Retinal pigment epithelial cell (primary cell): ENCODE measurements around the gene RRP1.
"Not testable (repeated sequence)": the region's sequence is repeated elsewhere in the genome, so short reads cannot be mapped to it uniquely, and the experiment has no call there.

Source experiments
- DNase-seq: peaks from one replicate; pipeline ENCODE4 v3.0.0-alpha.2; 2010; ENCODE audit warnings: low read depth
- H3K4me3 ChIP-seq: 2 replicates; pipeline ENCODE4 v1.5.1; 2011; ENCODE audit warnings: mild to moderate bottlenecking, low read length, control low read depth, moderate library complexity
- TF ChIP-seq, protein P1 (sequence below): conservative IDR thresholded peaks from 2 replicates; pipeline ENCODE4 v1.5.1; 2011; ENCODE audit warnings: low read depth, low read length, control low read depth, inconsistent platforms

Gene RRP1

DNA sequence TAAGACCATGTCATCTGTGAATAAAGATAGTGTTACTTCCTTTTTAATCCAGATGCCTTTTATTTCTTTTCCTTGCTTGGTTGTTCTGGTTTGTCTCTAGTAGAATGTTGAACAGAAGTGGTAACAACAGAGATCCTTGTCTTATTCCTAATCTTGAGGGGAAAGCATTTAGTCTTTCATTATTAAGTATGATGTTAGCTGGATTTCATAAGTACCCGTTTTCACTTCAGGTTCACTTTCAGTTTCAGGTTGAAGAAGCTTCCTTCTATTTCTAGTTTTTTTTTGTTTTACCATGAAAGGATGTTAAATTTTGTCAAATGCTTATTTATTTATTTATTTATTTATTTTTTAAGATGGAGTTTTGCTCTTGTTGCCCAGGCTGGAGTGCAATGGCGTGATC lies 53.4 kb downstream of the RRP1 start:
- TF ChIP-seq, protein P1, sequence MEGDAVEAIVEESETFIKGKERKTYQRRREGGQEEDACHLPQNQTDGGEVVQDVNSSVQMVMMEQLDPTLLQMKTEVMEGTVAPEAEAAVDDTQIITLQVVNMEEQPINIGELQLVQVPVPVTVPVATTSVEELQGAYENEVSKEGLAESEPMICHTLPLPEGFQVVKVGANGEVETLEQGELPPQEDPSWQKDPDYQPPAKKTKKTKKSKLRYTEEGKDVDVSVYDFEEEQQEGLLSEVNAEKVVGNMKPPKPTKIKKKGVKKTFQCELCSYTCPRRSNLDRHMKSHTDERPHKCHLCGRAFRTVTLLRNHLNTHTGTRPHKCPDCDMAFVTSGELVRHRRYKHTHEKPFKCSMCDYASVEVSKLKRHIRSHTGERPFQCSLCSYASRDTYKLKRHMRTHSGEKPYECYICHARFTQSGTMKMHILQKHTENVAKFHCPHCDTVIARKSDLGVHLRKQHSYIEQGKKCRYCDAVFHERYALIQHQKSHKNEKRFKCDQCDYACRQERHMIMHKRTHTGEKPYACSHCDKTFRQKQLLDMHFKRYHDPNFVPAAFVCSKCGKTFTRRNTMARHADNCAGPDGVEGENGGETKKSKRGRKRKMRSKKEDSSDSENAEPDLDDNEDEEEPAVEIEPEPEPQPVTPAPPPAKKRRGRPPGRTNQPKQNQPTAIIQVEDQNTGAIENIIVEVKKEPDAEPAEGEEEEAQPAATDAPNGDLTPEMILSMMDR = no peak
- H3K4me3 ChIP-seq = no peak overlapping the region
- no peak for DNase-seq

DNA sequence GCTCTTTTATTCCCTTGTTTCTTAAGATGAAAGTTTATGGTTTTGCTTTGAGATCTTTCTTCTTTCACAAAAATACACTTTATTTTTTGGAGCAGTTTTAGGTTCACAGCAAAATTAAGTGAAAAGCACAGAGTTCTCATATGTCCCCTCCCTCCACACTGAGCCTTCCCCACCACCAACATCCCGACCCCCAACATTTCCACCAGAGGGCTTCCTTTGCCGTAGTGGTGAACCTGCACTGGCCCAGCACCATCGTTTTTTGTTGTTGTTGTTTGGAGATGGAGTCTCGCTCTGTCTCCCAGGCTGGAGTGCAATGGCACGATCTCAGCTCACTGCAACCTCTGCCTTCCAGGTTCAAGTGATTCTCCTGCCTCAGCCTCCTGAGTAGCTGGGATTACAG lies 55.5 kb downstream of the RRP1 start:
- DNase-seq, H3K4me3 ChIP-seq: not testable (repeated sequence)

DNA sequence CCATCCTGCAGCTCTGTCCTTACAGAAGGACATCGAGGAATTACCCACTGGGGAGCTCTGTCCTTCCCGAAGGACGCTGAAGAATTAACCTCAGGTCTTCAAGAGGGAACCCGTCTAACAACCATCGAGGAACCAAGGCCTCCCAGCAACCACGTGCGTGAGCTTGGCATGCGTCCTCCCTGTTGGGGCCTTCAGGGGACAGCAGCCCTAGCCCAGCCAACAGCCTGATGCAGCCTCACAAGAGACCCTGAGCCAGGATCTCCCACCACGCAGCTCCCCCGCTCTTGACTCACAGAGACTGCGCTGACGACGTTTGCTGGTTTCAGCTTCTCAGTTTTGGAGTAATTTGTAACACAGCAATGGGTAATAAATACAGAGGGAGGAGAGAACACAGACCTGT lies 56.0 kb downstream of the RRP1 start:
- no peak for DNase-seq
- H3K4me3 ChIP-seq = no peak overlapping the region
- TF ChIP-seq, protein P1 = no peak

DNA sequence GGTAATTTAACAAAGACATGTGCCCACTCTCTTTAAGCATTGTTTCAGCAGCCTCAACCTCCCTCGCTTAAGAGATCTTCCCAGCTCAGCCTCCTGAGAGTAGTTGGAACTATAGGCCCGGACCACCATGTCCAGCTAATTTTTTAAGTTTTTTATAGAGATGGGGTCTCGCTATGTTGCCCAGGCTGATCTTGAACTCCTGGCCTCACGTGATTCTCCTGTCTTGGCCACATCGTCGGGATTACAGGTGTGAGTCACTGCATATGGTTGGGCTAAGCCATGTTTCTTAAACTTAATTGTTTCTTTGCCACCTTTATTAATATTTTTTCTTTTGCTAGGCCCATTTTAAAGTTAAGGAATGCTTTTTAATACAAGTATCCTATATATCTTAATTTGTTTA lies 57.1 kb downstream of the RRP1 start:
- TF ChIP-seq, protein P1 = no peak
- no peak for DNase-seq
- H3K4me3 ChIP-seq = no peak overlapping the region

DNA sequence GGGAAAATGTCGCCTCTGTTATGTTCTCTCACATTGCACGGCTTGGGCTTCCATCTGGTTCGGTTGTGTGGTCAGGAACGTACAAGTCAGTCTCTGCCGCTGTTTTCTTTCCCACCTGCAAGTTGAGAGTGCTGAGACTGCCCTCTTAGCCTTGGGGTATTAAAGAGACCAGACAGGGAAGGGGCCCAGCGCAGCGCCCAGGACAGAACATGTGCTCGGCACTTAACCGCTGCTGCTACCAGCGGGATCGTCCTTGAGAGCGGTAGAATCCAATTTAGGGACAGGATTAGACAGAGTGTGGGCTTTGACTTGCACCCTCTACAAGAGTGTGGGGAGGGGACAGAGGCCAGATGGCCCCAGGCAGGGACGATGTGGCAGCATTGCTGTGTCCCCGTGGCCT lies 57.9 kb downstream of the RRP1 start:
- TF ChIP-seq, protein P1 = no peak
- H3K4me3 ChIP-seq = no peak overlapping the region
- DNase-seq = no peak

DNA sequence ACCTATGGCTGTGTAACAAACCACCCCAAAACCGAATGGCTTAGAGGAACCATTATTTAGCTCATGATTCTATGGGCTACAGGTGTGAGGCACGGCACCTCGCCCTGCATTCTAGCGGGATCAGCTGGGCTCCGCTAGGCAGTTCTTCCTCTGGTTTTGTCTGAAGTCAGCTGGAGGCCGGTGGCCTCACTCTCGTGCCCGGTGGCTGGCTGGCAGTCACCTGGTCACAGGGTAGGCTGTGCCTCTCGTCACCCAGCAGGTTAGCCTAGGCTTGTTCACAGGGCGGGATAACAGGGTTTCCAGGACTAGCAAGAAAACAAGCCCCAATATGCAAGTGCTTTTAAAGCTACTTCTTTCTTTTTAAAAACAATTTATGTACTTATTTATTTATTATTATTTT lies 59.4 kb downstream of the RRP1 start:
- no peak for DNase-seq
- TF ChIP-seq, protein P1 = no peak
- no peak overlapping the region for H3K4me3 ChIP-seq

DNA sequence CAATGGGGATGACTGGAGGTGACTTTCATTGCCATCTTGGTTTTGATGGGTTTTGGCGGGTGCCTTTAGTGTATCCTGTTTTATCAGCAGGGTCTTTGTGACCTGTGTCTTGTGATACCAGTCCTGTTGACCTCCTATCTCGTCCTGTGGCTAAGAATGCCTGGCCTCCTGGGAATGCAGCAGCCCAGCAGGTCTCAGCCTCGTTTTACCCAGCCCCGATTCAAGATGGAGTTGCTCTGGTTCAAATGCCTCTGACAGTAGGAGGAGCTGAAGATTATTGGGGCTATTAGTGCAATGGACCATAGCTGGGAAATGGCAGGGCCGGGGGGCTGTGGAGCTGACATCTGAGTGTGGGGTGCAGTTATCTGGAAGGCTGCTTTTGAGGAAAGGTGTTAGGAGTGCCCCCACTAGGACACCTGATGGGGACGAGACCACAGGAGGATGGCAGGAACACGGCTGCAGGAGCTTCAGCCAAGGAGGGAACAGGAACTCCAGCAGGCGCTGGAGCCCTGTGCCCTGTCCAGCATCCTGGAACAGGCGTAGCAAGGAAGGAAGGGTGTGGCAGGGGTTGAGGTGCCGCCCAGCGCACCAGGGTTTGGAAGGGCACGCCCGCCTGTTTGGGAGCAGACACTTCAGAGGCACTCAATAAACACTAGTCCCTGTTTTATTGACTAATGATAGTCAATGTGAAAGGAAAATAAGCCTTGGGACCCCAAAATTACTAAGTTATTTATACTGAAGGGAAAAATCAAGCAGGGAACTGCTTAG lies 60.3 kb downstream of the RRP1 start:
- TF ChIP-seq, protein P1 = no peak
- no peak for DNase-seq
- H3K4me3 ChIP-seq = no peak overlapping the region
